Naive thymus-derived CD4-positive, alpha-beta T cell (primary cell): ENCODE measurements around the gene MARK2. TPM values are rescaled to one million over a fixed set of nuclear protein-coding genes. Genes with fewer than 3 reads are reported as not detected.

Source experiments
- ATAC-seq: fragments of 150-1000 bp; cut with Tn5 transposase; 2 replicates; pipeline ENCODE4 v1.10.0; 2021; ENCODE audit warnings: mild to moderate bottlenecking, moderate library complexity
- CTCF ChIA-PET: fragments of 350-600 bp; sonication (Branson Sonifier 250); formaldehyde crosslinking; loops from one replicate; lab custom pipeline; 2021; ENCODE audit warnings: antibody characterized with exemption; lab: Charles Lee
- POLR2A ChIA-PET: fragments of 350-600 bp; sonication (Branson Sonifier 250); formaldehyde crosslinking; loops from one replicate; lab custom pipeline; 2021; ENCODE audit warnings: antibody characterized with exemption, inconsistent platforms; lab: Charles Lee
- DNase-seq, 9 donors: peaks; one replicate each; pipeline versions ENCODE4 v3.0.0 to v3.0.0-alpha.2; 2020 to 2022; ENCODE audit warnings: mixed read lengths in 1 of 9
- H3K27ac ChIP-seq: one replicate; pipeline ENCODE4 v1.7.0; 2013; ENCODE audit warnings: mild to moderate bottlenecking, low read depth, low read length, moderate library complexity
- H3K27me3 ChIP-seq, 2 donors: one replicate each; pipeline ENCODE4 v1.7.0; 2013; ENCODE audit warnings: low read length in 2 of 2, mild to moderate bottlenecking in 2 of 2, moderate library complexity in 2 of 2; ENCODE audit not compliant: control insufficient read depth in 2 of 2, insufficient read depth in 2 of 2
- H3K36me3 ChIP-seq, 3 experiments: 1 replicate in 2 of 3; 2 replicates in 1 of 3; pipeline ENCODE4 v1.7.0; 2013; ENCODE audit warnings: low read length in 3 of 3, mild to moderate bottlenecking in 3 of 3, moderate library complexity in 1 of 3; ENCODE audit not compliant: insufficient read depth in 3 of 3, control insufficient read depth in 2 of 3
- H3K4me1 ChIP-seq, 2 donors: one replicate each; pipeline ENCODE4 v1.7.0; 2013; ENCODE audit warnings: low read length in 2 of 2, mild to moderate bottlenecking in 2 of 2, moderate library complexity in 1 of 2; ENCODE audit not compliant: control insufficient read depth in 2 of 2, insufficient read depth in 2 of 2
- H3K4me3 ChIP-seq: 2 replicates; pipeline ENCODE4 v1.7.0; 2013; ENCODE audit warnings: mild to moderate bottlenecking, low read length
- H3K9me3 ChIP-seq, 3 experiments: 1 replicate in 2 of 3; 2 replicates in 1 of 3; pipeline ENCODE4 v1.7.0; 2013; ENCODE audit warnings: low read length in 3 of 3; ENCODE audit not compliant: control insufficient read depth in 2 of 3
- H3K27ac Mint-ChIP-seq, 9 donors: one replicate each; pipeline ENCODE4 v1.8.0; 2020 to 2022; ENCODE audit warnings: mixed read lengths in 9 of 9, mild to moderate bottlenecking in 8 of 9, moderate library complexity in 5 of 9, inconsistent platforms in 2 of 9
- H3K27me3 Mint-ChIP-seq, 5 donors: one replicate each; pipeline ENCODE4 v1.8.0; 2021 to 2022; ENCODE audit warnings: mixed read lengths in 5 of 5, mild to moderate bottlenecking in 1 of 5
- H3K36me3 Mint-ChIP-seq, 5 donors: one replicate each; pipeline ENCODE4 v1.8.0; 2020 to 2022; ENCODE audit warnings: mixed read lengths in 5 of 5, mild to moderate bottlenecking in 3 of 5, inconsistent platforms in 1 of 5
- H3K4me1 Mint-ChIP-seq, 7 donors: one replicate each; pipeline ENCODE4 v1.8.0; 2020 to 2022; ENCODE audit warnings: mixed read lengths in 7 of 7, mild to moderate bottlenecking in 3 of 7, inconsistent platforms in 1 of 7
- H3K4me3 Mint-ChIP-seq, 10 donors: one replicate each; pipeline ENCODE4 v1.8.0; 2020 to 2022; ENCODE audit warnings: mild to moderate bottlenecking in 10 of 10, mixed read lengths in 10 of 10, moderate library complexity in 6 of 10, inconsistent platforms in 2 of 10
- H3K9me3 Mint-ChIP-seq, 11 donors: one replicate each; pipeline ENCODE4 v1.8.0; 2020 to 2022; ENCODE audit warnings: mixed read lengths in 11 of 11, mild to moderate bottlenecking in 4 of 11, inconsistent platforms in 1 of 11, moderate library complexity in 1 of 11
- intact Hi-C, 2 donors: fragments of 100-400 bp; cut with micrococcal nuclease; formaldehyde crosslinking; loops; one replicate each; pipeline ENCODE4 v1.15.1; 2023
- polyA plus RNA-seq, 2 donors: library from polyadenylated mRNA; unstranded; fragments of 300-500 nt; fragmentation: Illumina TruSeq; gene quantifications; one replicate each; pipeline ENCODE4 v1.2.3, GENCODE V29; 2021
- total RNA-seq, 6 experiments: library from RNA in 5 of 6; stranded (reverse) in 5 of 6; gene quantifications; 1 replicate in 5 of 6; 2 replicates in 1 of 6; pipeline ENCODE4 v1.2.3 and lab custom pipeline; 2021 to 2026

The MARK2 gene
- total and polyA plus RNA-seq, 7 experiments from 2014 or later: 29.4 to 69.1 (median 56.8) TPM

DNA sequence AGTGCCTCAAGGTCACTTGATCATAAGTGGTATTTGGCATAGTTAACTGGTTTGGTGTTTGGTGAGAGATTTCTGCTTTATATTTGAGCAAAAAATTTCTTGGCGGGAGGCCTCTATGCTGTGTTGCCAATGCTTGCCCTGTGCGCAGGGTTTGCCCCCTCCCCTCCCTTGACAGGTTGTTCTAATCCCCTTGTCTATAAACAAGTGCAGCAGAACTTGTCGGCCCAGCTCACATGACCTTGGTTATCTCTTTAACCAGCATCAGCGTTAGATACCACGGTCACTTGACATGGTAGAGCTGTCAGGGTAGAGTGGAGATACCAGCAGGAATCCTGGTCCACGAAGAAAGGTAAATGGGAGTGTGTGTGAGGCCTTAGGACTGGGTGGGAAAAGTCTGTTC lies 35.6 kb downstream of the MARK2 start:
- no peak overlapping the region for H3K27ac ChIP-seq
- H3K4me1 ChIP-seq: peaks cover 33 to 45% of the 10 kb centered on the region in 2 donors
- Mint-ChIP-seq H3K27ac (peak overlapping the region in 4 of 9 donors; percentile 2 to 70 (median 22)), H3K27me3 (no peaks in the 10 kb centered on the region), H3K4me1 (peaks cover 47 to 85% (median 79%) of the 10 kb centered on the region in 7 donors), H3K4me3 (peak overlapping the region in 2 of 10 donors; percentile 18 to 38), H3K9me3 (peaks cover 0 to 1% (median 0%) of the 10 kb centered on the region in 11 donors), H3K36me3 (peaks cover 0 to 9% (median 0%) of the 10 kb centered on the region in 5 donors)
- peaks cover 0 to 13% (median 0%) of the 10 kb centered on the region in 3 experiments for H3K36me3 ChIP-seq
- POLR2A ChIA-PET: interaction anchor here (0.9 to 5.5 kb wide), 2 partner anchors 12 to 330 kb away, joined by 7 to 51 read pairs; no protein-coding TSS in a partner anchor
- ATAC-seq (no peak), DNase-seq (no peak)
- intact Hi-C loops: no loop called here
- H3K9me3 ChIP-seq: no peaks in the 10 kb centered on the region
- no peaks in the 10 kb centered on the region for H3K27me3 ChIP-seq
- CTCF ChIA-PET: interaction anchor here (1.3 to 2.4 kb wide), 3 partner anchors 12 to 38 kb away, joined by 5 to 13 read pairs (median 9); no protein-coding TSS in a partner anchor
- no peak overlapping the region for H3K4me3 ChIP-seq

DNA sequence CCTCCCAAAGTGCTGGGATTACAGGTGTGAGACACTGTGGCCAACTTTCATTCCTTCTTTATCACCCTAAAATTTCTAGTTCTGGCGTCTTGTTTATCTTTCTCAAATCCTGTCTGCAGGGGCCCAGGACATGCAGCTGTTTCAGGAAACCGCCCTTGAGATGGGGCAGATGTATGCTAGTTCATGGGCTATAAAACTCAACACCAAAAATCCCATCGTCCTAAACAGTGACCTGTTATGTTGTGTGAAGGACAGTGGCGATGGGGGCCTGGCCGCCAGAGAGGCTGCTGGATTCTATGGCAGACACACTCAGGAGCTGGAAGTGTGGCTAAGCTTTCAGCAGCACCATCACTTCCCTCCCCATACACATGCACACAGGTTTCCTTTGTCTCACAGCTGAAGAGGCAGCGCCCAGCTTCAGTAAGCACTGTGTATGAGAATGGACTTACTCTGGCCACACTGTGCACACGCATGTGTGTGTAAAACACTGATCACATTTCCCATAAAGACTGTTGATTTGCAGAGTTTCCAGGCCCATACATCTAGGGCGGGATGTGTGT lies 36.7 kb downstream of the MARK2 start:
- Mint-ChIP-seq H3K4me1 (peaks cover 46 to 85% (median 79%) of the 10 kb centered on the region in 7 donors), H3K36me3 (peaks cover 0 to 9% (median 0%) of the 10 kb centered on the region in 5 donors), H3K27ac (peak overlapping the region in 4 of 9 donors; percentile 4 to 60 (median 20)), H3K4me3 (peak overlapping the region in 1 of 10 donors; percentile 2), H3K9me3 (peaks cover 0 to 1% (median 0%) of the 10 kb centered on the region in 11 donors), H3K27me3 (no peaks in the 10 kb centered on the region)
- Histone ChIP-seq H3K9me3 (no peaks in the 10 kb centered on the region), H3K4me3 (no peak overlapping the region), H3K4me1 (peaks cover 33 to 45% of the 10 kb centered on the region in 2 donors), H3K27ac (no peak overlapping the region), H3K27me3 (no peaks in the 10 kb centered on the region), H3K36me3 (peaks cover 0 to 13% (median 0%) of the 10 kb centered on the region in 3 experiments)
- ChIA-PET CTCF (interaction anchor here (1.3 to 2.5 kb wide), 3 partner anchors 11 to 39 kb away, joined by 5 to 13 read pairs (median 5); no protein-coding TSS in a partner anchor), POLR2A (interaction anchor here (0.9 to 5.5 kb wide), 2 partner anchors 11 to 329 kb away, joined by 7 to 51 read pairs; no protein-coding TSS in a partner anchor)
- intact Hi-C loops: no loop called here
- ATAC-seq (no peak), DNase-seq (no peak)

DNA sequence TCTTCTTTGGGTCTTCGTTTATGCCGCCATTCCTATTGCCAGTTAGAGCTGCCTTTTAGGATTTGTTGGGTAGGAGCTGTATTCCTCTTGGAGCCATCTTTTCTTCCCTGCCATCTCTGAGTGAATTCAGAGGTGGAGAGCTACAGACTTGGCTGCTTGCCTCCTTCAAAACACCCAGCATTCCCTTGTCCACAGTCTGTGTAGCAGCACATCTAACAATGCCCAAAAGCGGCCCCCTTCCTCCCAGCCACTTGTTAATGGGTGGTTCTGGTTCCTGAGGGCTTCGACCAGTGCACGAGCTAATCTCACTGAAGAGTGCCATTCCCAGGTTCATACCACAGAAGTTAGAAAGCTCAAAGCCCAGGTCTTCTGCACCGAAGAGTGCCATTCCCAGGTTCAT lies 37.7 kb downstream of the MARK2 start:
- POLR2A ChIA-PET: interaction anchor here (5.5 kb wide), 1 partner anchor 10 kb away, joined by 51 read pairs; no protein-coding TSS in a partner anchor
- no peak for ATAC-seq

GRCh38 chr11:63877658-63878241 lies 38.8 kb downstream of the MARK2 start:
- POLR2A ChIA-PET: no interaction called here
- peak overlapping the region in 4 of 9 donors; percentile 41 to 91 (median 54) for H3K27ac Mint-ChIP-seq

More for the DNA sequence above, 37.7 kb downstream of the MARK2 start:
- Histone ChIP-seq H3K4me1 (peaks cover 29 to 47% of the 10 kb centered on the region in 2 donors), H3K4me3 (no peak overlapping the region), H3K9me3 (no peaks in the 10 kb centered on the region), H3K36me3 (peaks cover 0 to 13% (median 0%) of the 10 kb centered on the region in 3 experiments), H3K27me3 (no peaks in the 10 kb centered on the region), H3K27ac (no peak overlapping the region)
- Mint-ChIP-seq H3K27me3 (no peaks in the 10 kb centered on the region), H3K27ac (peak overlapping the region in 1 of 9 donors; percentile 21), H3K4me1 (peaks cover 50 to 89% (median 82%) of the 10 kb centered on the region in 7 donors), H3K9me3 (no peaks in the 10 kb centered on the region), H3K36me3 (peaks cover 0 to 10% (median 0%) of the 10 kb centered on the region in 5 donors), H3K4me3 (no peak overlapping the region)
- no peak for DNase-seq
- intact Hi-C loops: no loop called here
- CTCF ChIA-PET: interaction anchor here (1.7 to 2.5 kb wide), 2 partner anchors 30 to 39 kb away, joined by 5 read pairs; no protein-coding TSS in a partner anchor

DNA sequence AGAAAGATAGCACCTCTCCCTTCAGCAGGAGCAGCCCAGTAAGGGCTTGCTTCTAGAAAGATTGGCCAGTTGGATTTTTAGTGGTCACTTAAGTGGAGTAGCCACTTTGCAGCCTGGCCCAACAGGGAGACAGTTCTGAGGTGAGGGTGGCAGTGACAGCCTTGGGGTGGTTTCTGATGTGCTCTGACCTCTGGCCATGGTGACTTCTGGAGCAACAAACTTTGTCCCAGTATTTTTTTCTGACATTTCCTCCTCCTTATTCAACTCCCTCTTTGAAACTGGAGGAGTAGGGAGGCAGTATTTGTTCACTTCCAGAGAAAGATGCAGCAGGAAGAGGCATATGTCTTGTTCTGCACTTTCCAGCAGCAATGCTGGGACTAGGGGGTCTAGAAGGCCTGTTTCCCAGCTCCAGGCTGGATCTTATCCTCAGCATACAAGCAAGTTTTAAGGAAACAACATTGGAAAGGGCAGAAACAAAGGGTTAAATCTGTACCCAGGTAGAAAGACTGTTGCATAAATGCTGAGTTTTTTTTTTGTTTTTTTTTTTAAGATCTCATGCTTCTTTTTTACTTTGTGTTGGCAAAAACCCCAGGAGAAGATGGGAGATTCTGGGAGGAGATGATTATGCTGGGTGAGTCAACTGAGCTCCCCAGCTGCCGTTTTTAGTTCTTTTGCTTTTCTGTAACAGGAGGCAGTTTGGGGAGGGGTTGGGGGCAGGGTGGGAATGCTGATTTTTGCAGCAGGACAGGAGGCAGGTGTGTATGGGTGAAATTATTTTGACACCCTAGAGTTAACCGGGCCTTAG lies 40.9 kb downstream of the MARK2 start:
- Histone ChIP-seq H3K9me3 (no peaks in the 10 kb centered on the region), H3K4me1 (peaks cover 17 to 50% of the 10 kb centered on the region in 2 donors), H3K4me3 (no peak overlapping the region), H3K27ac (no peak overlapping the region), H3K27me3 (no peaks in the 10 kb centered on the region), H3K36me3 (peaks cover 0 to 13% (median 0%) of the 10 kb centered on the region in 3 experiments)
- Mint-ChIP-seq H3K36me3 (peaks cover 0 to 15% (median 0%) of the 10 kb centered on the region in 5 donors), H3K4me1 (peaks cover 47 to 88% (median 79%) of the 10 kb centered on the region in 7 donors), H3K4me3 (peak overlapping the region in 9 of 10 donors; percentile 32 to 60 (median 46)), H3K9me3 (no peaks in the 10 kb centered on the region), H3K27me3 (no peaks in the 10 kb centered on the region), H3K27ac (peak overlapping the region in 8 of 9 donors; percentile 5 to 90 (median 68))
- ChIA-PET POLR2A (interaction anchor here (0.6 to 1.1 kb wide), 3 partner anchors 9 to 24 kb away, joined by 3 to 14 read pairs (median 4); no protein-coding TSS in a partner anchor), CTCF (interaction anchor here (0.7 kb wide), 1 partner anchor 241 kb away, joined by 4 read pairs; no protein-coding TSS in a partner anchor)
- no peak for ATAC-seq
- DNase-seq: no peak
- intact Hi-C loops: no loop called here

More at GRCh38 chr11:63877658-63878241, 38.8 kb downstream of the MARK2 start:
- Mint-ChIP-seq H3K4me3 (peak overlapping the region in 5 of 10 donors; percentile 12 to 56 (median 36)), H3K9me3 (no peaks in the 10 kb centered on the region), H3K36me3 (peaks cover 0 to 13% (median 0%) of the 10 kb centered on the region in 5 donors), H3K4me1 (peaks cover 45 to 87% (median 79%) of the 10 kb centered on the region in 7 donors), H3K27me3 (no peaks in the 10 kb centered on the region)
- Histone ChIP-seq H3K4me1 (peaks cover 19 to 46% of the 10 kb centered on the region in 2 donors), H3K4me3 (no peak overlapping the region), H3K27ac (no peak overlapping the region), H3K36me3 (peaks cover 0 to 13% (median 0%) of the 10 kb centered on the region in 3 experiments), H3K9me3 (no peaks in the 10 kb centered on the region), H3K27me3 (no peaks in the 10 kb centered on the region)
- CTCF ChIA-PET: interaction anchor here (1.4 to 2.5 kb wide), 3 partner anchors 15 to 41 kb away, joined by 4 to 5 read pairs (median 5); no protein-coding TSS in a partner anchor
- intact Hi-C loops: no loop called here
- no peak for DNase-seq
- no peak for ATAC-seq
